ENCODE data around the gene CCNG2.

GRCh38 chr4:77219266-77219665 lies 62.3 kb downstream of the CCNG2 start:
- TF ChIP-seq ISL1 (CRISPR knock-in tag; IDR thresholded peaks at IDR 0.05) (no peak), ARNTL (CRISPR knock-in tag; IDR thresholded peaks at IDR 0.05; ENCODE audit: borderline replicate concordance, low read depth) (no peak), BACH2 (CRISPR knock-in tag; IDR thresholded peaks at IDR 0.05; ENCODE audit: borderline replicate concordance) (no peak), ZFP30 (CRISPR knock-in tag; IDR thresholded peaks at IDR 0.05) (no peak), RARB (CRISPR knock-in tag; IDR thresholded peaks at IDR 0.05) (no peak)
- TF ChIP-seq, protein P1, sequence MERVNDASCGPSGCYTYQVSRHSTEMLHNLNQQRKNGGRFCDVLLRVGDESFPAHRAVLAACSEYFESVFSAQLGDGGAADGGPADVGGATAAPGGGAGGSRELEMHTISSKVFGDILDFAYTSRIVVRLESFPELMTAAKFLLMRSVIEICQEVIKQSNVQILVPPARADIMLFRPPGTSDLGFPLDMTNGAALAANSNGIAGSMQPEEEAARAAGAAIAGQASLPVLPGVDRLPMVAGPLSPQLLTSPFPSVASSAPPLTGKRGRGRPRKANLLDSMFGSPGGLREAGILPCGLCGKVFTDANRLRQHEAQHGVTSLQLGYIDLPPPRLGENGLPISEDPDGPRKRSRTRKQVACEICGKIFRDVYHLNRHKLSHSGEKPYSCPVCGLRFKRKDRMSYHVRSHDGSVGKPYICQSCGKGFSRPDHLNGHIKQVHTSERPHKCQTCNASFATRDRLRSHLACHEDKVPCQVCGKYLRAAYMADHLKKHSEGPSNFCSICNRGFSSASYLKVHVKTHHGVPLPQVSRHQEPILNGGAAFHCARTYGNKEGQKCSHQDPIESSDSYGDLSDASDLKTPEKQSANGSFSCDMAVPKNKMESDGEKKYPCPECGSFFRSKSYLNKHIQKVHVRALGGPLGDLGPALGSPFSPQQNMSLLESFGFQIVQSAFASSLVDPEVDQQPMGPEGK (CRISPR knock-in tag; IDR thresholded peaks at IDR 0.05; ENCODE audit: borderline replicate concordance) = no peak
- TF ChIP-seq, protein P2, sequence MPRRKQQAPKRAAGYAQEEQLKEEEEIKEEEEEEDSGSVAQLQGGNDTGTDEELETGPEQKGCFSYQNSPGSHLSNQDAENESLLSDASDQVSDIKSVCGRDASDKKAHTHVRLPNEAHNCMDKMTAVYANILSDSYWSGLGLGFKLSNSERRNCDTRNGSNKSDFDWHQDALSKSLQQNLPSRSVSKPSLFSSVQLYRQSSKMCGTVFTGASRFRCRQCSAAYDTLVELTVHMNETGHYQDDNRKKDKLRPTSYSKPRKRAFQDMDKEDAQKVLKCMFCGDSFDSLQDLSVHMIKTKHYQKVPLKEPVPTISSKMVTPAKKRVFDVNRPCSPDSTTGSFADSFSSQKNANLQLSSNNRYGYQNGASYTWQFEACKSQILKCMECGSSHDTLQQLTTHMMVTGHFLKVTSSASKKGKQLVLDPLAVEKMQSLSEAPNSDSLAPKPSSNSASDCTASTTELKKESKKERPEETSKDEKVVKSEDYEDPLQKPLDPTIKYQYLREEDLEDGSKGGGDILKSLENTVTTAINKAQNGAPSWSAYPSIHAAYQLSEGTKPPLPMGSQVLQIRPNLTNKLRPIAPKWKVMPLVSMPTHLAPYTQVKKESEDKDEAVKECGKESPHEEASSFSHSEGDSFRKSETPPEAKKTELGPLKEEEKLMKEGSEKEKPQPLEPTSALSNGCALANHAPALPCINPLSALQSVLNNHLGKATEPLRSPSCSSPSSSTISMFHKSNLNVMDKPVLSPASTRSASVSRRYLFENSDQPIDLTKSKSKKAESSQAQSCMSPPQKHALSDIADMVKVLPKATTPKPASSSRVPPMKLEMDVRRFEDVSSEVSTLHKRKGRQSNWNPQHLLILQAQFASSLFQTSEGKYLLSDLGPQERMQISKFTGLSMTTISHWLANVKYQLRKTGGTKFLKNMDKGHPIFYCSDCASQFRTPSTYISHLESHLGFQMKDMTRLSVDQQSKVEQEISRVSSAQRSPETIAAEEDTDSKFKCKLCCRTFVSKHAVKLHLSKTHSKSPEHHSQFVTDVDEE (CRISPR knock-in tag; IDR thresholded peaks at IDR 0.05) = no peak
- TF ChIP-seq, protein P3, sequence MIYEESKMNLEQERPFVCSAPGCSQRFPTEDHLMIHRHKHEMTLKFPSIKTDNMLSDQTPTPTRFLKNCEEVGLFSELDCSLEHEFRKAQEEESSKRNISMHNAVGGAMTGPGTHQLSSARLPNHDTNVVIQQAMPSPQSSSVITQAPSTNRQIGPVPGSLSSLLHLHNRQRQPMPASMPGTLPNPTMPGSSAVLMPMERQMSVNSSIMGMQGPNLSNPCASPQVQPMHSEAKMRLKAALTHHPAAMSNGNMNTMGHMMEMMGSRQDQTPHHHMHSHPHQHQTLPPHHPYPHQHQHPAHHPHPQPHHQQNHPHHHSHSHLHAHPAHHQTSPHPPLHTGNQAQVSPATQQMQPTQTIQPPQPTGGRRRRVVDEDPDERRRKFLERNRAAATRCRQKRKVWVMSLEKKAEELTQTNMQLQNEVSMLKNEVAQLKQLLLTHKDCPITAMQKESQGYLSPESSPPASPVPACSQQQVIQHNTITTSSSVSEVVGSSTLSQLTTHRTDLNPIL (CRISPR knock-in tag; IDR thresholded peaks at IDR 0.05; ENCODE audit: low read depth) = no peak
